H9 (cell line): ENCODE results near the gene PDE6H. TPM values are rescaled to one million over a fixed set of nuclear protein-coding genes. Genes with fewer than 3 reads are reported as not detected.

ENCODE experiments used
- DNase-seq: peaks from one replicate; pipeline ENCODE4 v3.0.0-alpha.2; 2017
- H2AFZ ChIP-seq: one replicate; pipeline ENCODE4 v1.6.1; 2013; ENCODE audit warnings: mild to moderate bottlenecking, low read length, control low read depth, moderate library complexity
- H2AK5ac ChIP-seq: 2 replicates; pipeline ENCODE4 v1.6.1; 2013; ENCODE audit warnings: low read length, control low read depth, mixed read lengths; ENCODE audit not compliant: insufficient read length
- H2BK120ac ChIP-seq: one replicate; pipeline ENCODE4 v1.6.1; 2013; ENCODE audit warnings: low read depth, mild to moderate bottlenecking, low read length, control low read depth, inconsistent platforms; ENCODE audit not compliant: poor library complexity, severe bottlenecking
- H2BK12ac ChIP-seq: 2 replicates; pipeline ENCODE4 v1.6.1; 2013; ENCODE audit warnings: low read length, control low read depth, mixed read lengths, low read depth; ENCODE audit not compliant: insufficient read length
- H2BK15ac ChIP-seq: 2 replicates; pipeline ENCODE4 v1.6.1; 2013; ENCODE audit warnings: low read depth, low read length, control low read depth
- H2BK20ac ChIP-seq: one replicate; pipeline ENCODE4 v1.6.1; 2013; ENCODE audit warnings: low read depth, mild to moderate bottlenecking, low read length, control low read depth, inconsistent platforms; ENCODE audit not compliant: poor library complexity, severe bottlenecking
- H2BK5ac ChIP-seq: 2 replicates; pipeline ENCODE4 v1.6.1; 2013; ENCODE audit warnings: low read length, control low read depth, mixed read lengths; ENCODE audit not compliant: insufficient read length
- H3K14ac ChIP-seq: 2 replicates; pipeline ENCODE4 v1.6.1; 2013; ENCODE audit warnings: low read length, control low read depth; ENCODE audit not compliant: insufficient read depth
- H3K18ac ChIP-seq: 2 replicates; pipeline ENCODE4 v1.6.1; 2013; ENCODE audit warnings: low read depth, mild to moderate bottlenecking, mixed read lengths, low read length, control low read depth; ENCODE audit not compliant: insufficient read length
- H3K23ac ChIP-seq: 2 replicates; pipeline ENCODE4 v1.6.1; 2013; ENCODE audit warnings: low read length, control low read depth, mixed read lengths, low read depth; ENCODE audit not compliant: insufficient read length
- H3K23me2 ChIP-seq: 2 replicates; pipeline ENCODE4 v1.6.1; 2013; ENCODE audit warnings: low read depth, mild to moderate bottlenecking, mixed read lengths, low read length, control low read depth; ENCODE audit not compliant: insufficient read length, poor library complexity, severe bottlenecking
- H3K27ac ChIP-seq: 2 replicates; pipeline ENCODE4 v1.5.1; 2013; ENCODE audit warnings: low read length, control low read depth, mixed read lengths, low read depth; ENCODE audit not compliant: insufficient read length
- H3K27me3 ChIP-seq: 2 replicates; pipeline ENCODE4 v1.6.1; 2013; ENCODE audit warnings: low read length, control low read depth, inconsistent platforms; ENCODE audit not compliant: insufficient read depth
- H3K4ac ChIP-seq: 2 replicates; pipeline ENCODE4 v1.6.1; 2013; ENCODE audit warnings: low read depth, mild to moderate bottlenecking, control low read depth, inconsistent platforms, low read length, moderate library complexity
- H3K4me1 ChIP-seq: 2 replicates; pipeline ENCODE4 v1.6.1; 2013; ENCODE audit warnings: low read length, control low read depth, inconsistent platforms; ENCODE audit not compliant: insufficient read depth
- H3K4me2 ChIP-seq: 2 replicates; pipeline ENCODE4 v1.6.1; 2013; ENCODE audit warnings: low read length, control low read depth, mixed read lengths; ENCODE audit not compliant: insufficient read length, insufficient read depth
- H3K56ac ChIP-seq: 2 replicates; pipeline ENCODE4 v1.6.1; 2013; ENCODE audit warnings: low read depth, mild to moderate bottlenecking, mixed read lengths, low read length, control low read depth; ENCODE audit not compliant: insufficient read length
- H3K79me1 ChIP-seq: 2 replicates; pipeline ENCODE4 v1.6.1; 2013; ENCODE audit warnings: low read depth, mild to moderate bottlenecking, moderate library complexity, low read length, control low read depth, inconsistent platforms; ENCODE audit not compliant: insufficient read depth, poor library complexity, severe bottlenecking
- H3K79me2 ChIP-seq: 2 replicates; pipeline ENCODE4 v1.6.1; 2013; ENCODE audit warnings: low read length, control low read depth, inconsistent platforms; ENCODE audit not compliant: insufficient read depth
- H3K9ac ChIP-seq: 2 replicates; pipeline ENCODE4 v1.6.1; 2013; ENCODE audit warnings: low read length, control low read depth, mixed read lengths; ENCODE audit not compliant: insufficient read length; ENCODE audit errors: extremely low read depth
- H3K9me3 ChIP-seq: one replicate; pipeline ENCODE4 v1.6.1; 2013; ENCODE audit warnings: low read depth, low read length, inconsistent platforms; ENCODE audit not compliant: control insufficient read depth
- H3T11ph ChIP-seq: one replicate; pipeline ENCODE4 v1.6.1; 2013; ENCODE audit warnings: mild to moderate bottlenecking, low read length, control low read depth, inconsistent platforms
- H4K20me1 ChIP-seq: one replicate; pipeline ENCODE4 v1.6.1; 2013; ENCODE audit not compliant: control insufficient read depth, insufficient read length, insufficient read depth
- H4K5ac ChIP-seq: 2 replicates; pipeline ENCODE4 v1.6.1; 2013; ENCODE audit warnings: low read depth, mild to moderate bottlenecking, mixed read lengths, low read length, control low read depth; ENCODE audit not compliant: insufficient read length
- H4K8ac ChIP-seq: replicated peaks from 2 replicates; pipeline ENCODE4 v1.6.1; 2013; ENCODE audit warnings: low read length, control low read depth, mixed read lengths, low read depth; ENCODE audit not compliant: insufficient read length
- H4K91ac ChIP-seq: 2 replicates; pipeline ENCODE4 v1.6.1; 2013; ENCODE audit warnings: low read depth, mild to moderate bottlenecking, moderate library complexity, mixed read lengths, low read length, control low read depth; ENCODE audit not compliant: insufficient read length
- H3K27ac Mint-ChIP-seq, 3 experiments: 2 replicates in 2 of 3; 3 replicates in 1 of 3; pipeline ENCODE4 v1.8.0; 2020 to 2021; ENCODE audit warnings: mixed read lengths in 3 of 3, mild to moderate bottlenecking in 1 of 3, moderate library complexity in 1 of 3
- H3K27me3 Mint-ChIP-seq: 2 replicates; pipeline ENCODE4 v1.8.0; 2021; ENCODE audit warnings: low read depth, mild to moderate bottlenecking, moderate library complexity, mixed read lengths
- H3K36me3 Mint-ChIP-seq, 3 experiments: 2 replicates in 2 of 3; 3 replicates in 1 of 3; pipeline ENCODE4 v1.8.0; 2020 to 2021; ENCODE audit warnings: low read depth in 3 of 3, mixed read lengths in 3 of 3; ENCODE audit not compliant: insufficient read depth in 1 of 3
- H3K4me1 Mint-ChIP-seq, 2 experiments: 2 replicates each; pipeline ENCODE4 v1.8.0; 2020; ENCODE audit warnings: mixed read lengths in 2 of 2
- H3K4me3 Mint-ChIP-seq, 2 experiments: 2 replicates in 1 of 2; 3 replicates in 1 of 2; pipeline ENCODE4 v1.8.0; 2020 to 2021; ENCODE audit warnings: mild to moderate bottlenecking in 2 of 2, mixed read lengths in 2 of 2, moderate library complexity in 1 of 2
- H3K9me3 Mint-ChIP-seq, 2 experiments: 2 replicates in 1 of 2; 3 replicates in 1 of 2; pipeline ENCODE4 v1.8.0; 2020; ENCODE audit warnings: mild to moderate bottlenecking in 2 of 2, mixed read lengths in 2 of 2, moderate library complexity in 1 of 2
- WGBS: extraction: QIAGEN DNeasy Blood & Tissue Kit; methylation state at CpG from one replicate; pipeline ENCODE4 v1.1.7; 2013; ENCODE audit warnings: missing lambda C conversion rate, low lambda C conversion rate, mixed read lengths; ENCODE audit not compliant: insufficient read length; ENCODE audit errors: extremely low coverage; 5-methylcytosine and 5-hydroxymethylcytosine counted together
- total RNA-seq: library from RNA; stranded (reverse); gene quantifications from 2 replicates; pipeline ENCODE4 v1.2.1, GENCODE V29; 2021
- TF ChIP-seq, protein P1 (sequence below): fragments of 200-600 bp; sonication (generic); conservative IDR thresholded peaks from 3 replicates; pipeline ENCODE4 v1.8.0; 2021; ENCODE audit warnings: antibody characterized with exemption, mild to moderate bottlenecking

Gene PDE6H
- total RNA-seq, 1 experiment from 2014 or later, result not detected

DNA sequence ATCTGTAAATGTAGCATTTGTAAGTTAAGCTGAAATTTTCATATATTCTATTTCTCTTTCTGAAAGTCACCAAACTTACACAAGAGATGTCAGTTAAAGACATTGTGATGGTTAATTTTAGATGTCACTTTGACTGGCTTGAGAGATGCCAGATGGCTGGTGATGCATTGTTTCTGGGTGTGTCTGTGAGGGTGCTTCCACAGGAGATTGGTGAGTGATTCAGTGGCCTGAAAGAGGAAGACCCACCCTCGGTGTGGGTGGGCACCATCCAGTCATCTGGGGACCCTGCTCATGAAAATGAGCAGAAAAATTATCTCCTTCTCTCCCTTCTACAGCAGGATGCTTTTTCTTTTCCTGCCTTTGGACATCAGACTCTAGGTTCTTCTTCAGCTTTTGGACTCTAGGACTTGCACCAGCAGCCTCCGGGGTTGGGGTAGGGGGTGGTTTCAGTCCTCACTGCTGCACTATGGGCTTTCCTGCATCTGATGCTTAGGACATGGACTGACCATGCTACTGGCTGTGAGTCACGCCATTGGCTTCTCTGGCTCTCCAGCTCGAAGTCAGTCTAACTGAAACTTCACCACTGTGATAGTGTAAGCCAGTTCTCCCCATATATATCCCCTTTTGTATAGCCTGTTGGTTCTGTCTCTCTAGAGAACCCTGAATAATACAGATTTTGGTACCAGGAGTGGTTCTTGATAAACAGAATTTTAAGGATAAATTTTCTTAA, 20.9 kb downstream of the PDE6H start:
- H3K9me3 ChIP-seq, result no peaks in the 10 kb centered on the region
- no peak for DNase-seq
- H3K23ac ChIP-seq, result no peak overlapping the region
- no peak overlapping the region for H3K4me3 Mint-ChIP-seq
- no peak overlapping the region for H4K8ac ChIP-seq
- no peak overlapping the region for H3K27ac ChIP-seq
- no peaks in the 10 kb centered on the region for H3K27me3 Mint-ChIP-seq
- no peak overlapping the region for H3K9ac ChIP-seq
- no peak overlapping the region for H3K14ac ChIP-seq
- H2BK20ac ChIP-seq, result no peak overlapping the region
- peaks cover 7% of the 10 kb centered on the region in 2 experiments; a peak in 4 of 5 replicates for H3K9me3 Mint-ChIP-seq
- H3K4me1 Mint-ChIP-seq, result no peaks in the 10 kb centered on the region
- no peak overlapping the region for H2BK12ac ChIP-seq
- no CpG with 5 or more reads among the region's 4 CpGs for WGBS
- H3K4me2 ChIP-seq, result no peak overlapping the region
- H3K79me2 ChIP-seq, result no peaks in the 10 kb centered on the region
- no peaks in the 10 kb centered on the region for H4K20me1 ChIP-seq
- H3K23me2 ChIP-seq, result no peaks in the 10 kb centered on the region
- no peak overlapping the region for H3T11ph ChIP-seq
- H3K4ac ChIP-seq, result no peak overlapping the region
- no peak overlapping the region for H2AFZ ChIP-seq
- H4K91ac ChIP-seq, result no peak overlapping the region
- no peak overlapping the region for H2BK5ac ChIP-seq
- no peak overlapping the region for H3K18ac ChIP-seq
- H3K27me3 ChIP-seq, result no peaks in the 10 kb centered on the region
- TF ChIP-seq, protein P1, sequence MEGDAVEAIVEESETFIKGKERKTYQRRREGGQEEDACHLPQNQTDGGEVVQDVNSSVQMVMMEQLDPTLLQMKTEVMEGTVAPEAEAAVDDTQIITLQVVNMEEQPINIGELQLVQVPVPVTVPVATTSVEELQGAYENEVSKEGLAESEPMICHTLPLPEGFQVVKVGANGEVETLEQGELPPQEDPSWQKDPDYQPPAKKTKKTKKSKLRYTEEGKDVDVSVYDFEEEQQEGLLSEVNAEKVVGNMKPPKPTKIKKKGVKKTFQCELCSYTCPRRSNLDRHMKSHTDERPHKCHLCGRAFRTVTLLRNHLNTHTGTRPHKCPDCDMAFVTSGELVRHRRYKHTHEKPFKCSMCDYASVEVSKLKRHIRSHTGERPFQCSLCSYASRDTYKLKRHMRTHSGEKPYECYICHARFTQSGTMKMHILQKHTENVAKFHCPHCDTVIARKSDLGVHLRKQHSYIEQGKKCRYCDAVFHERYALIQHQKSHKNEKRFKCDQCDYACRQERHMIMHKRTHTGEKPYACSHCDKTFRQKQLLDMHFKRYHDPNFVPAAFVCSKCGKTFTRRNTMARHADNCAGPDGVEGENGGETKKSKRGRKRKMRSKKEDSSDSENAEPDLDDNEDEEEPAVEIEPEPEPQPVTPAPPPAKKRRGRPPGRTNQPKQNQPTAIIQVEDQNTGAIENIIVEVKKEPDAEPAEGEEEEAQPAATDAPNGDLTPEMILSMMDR, result no peak
- no peaks in the 10 kb centered on the region for H3K4me1 ChIP-seq
- no peak overlapping the region for H3K56ac ChIP-seq
- no peak overlapping the region for H3K27ac Mint-ChIP-seq
- no peak overlapping the region for H2BK15ac ChIP-seq
- H3K36me3 Mint-ChIP-seq, result no peaks in the 10 kb centered on the region
- no peak overlapping the region for H2AK5ac ChIP-seq
- H4K5ac ChIP-seq, result no peak overlapping the region
- H3K79me1 ChIP-seq, result no peaks in the 10 kb centered on the region
- no peak overlapping the region for H2BK120ac ChIP-seq
